Measurements from ENCODE around the gene CNTRL. TPM values are rescaled to one million over a fixed set of nuclear protein-coding genes. Genes with fewer than 3 reads are reported as not detected.

CNTRL gene
- total and polyA plus RNA-seq, 4 donors = 1.6 to 8.7 (median 4.4) TPM

- H3K27ac ChIP-seq (ENCODE audit: low read depth in 1 of 2, low read length in 2 of 2) = no peak overlapping the region
- H3K9ac ChIP-seq (ENCODE audit: low read depth in 1 of 2, low read length in 2 of 2) = no peak overlapping the region
- DNase-seq (ENCODE audit: low spot score) = no peak
- no peaks in the 10 kb centered on the region for H3K4me1 ChIP-seq (ENCODE audit: control insufficient read depth in 4 of 4, insufficient read depth in 4 of 4, low read length in 3 of 4)
- 84% methylated on average over 3 of the region's 3 CpGs for WGBS
- H3K27me3 ChIP-seq (ENCODE audit: control insufficient read depth in 4 of 4, insufficient read depth in 4 of 4, low read length in 3 of 4) = no peaks in the 10 kb centered on the region
- no peak overlapping the region for H3K4me3 ChIP-seq (ENCODE audit: low read depth in 1 of 3, low read length in 3 of 3)
- no peak for TF ChIP-seq GABPA (IDR thresholded peaks at IDR 0.05 in 1 of 2, conservative IDR thresholded peaks at IDR 0.05 in 1 of 2)
- TF ChIP-seq HNF4G (IDR thresholded peaks at IDR 0.05) = no peak
- no peak for TF ChIP-seq HNF4A (conservative IDR thresholded peaks at IDR 0.05)
- no peak for TF ChIP-seq YY1 (IDR thresholded peaks at IDR 0.05)
- no peak for TF ChIP-seq SP1 (IDR thresholded peaks at IDR 0.05)
- no peak for TF ChIP-seq ZBTB33 (IDR thresholded peaks at IDR 0.05)
- TF ChIP-seq RXRA (IDR thresholded peaks at IDR 0.05) = no peak
- TF ChIP-seq NR2F2 (IDR thresholded peaks at IDR 0.05) = no peak
- TF ChIP-seq JUND (IDR thresholded peaks at IDR 0.05) = no peak
- no peak for TF ChIP-seq EGR1 (IDR thresholded peaks at IDR 0.05; ENCODE audit: low read depth in 2 of 2)
- TF ChIP-seq ATF3 (IDR thresholded peaks at IDR 0.05) = no peak
- no peak for TF ChIP-seq REST (IDR thresholded peaks at IDR 0.05)
- no peak for TF ChIP-seq RAD21 (IDR thresholded peaks at IDR 0.05)
- no peak for TF ChIP-seq MAX (IDR thresholded peaks at IDR 0.05)
- no peak for TF ChIP-seq FOXA2 (IDR thresholded peaks at IDR 0.05)
- H3K9me3 ChIP-seq (ENCODE audit: control insufficient read depth in 4 of 4, low read length in 3 of 4) = no peaks in the 10 kb centered on the region
- H3K36me3 ChIP-seq (ENCODE audit: control insufficient read depth in 4 of 4, insufficient read depth in 3 of 4, low read depth in 1 of 4, low read length in 3 of 4) = no peaks in the 10 kb centered on the region
These were observed 141.6 kb downstream of the CNTRL start for GRCh38 chr9:121216271-121216805.

- no peak overlapping the region for H3K4me3 ChIP-seq (ENCODE audit: low read depth in 1 of 3, low read length in 3 of 3)
- H3K36me3 ChIP-seq (ENCODE audit: control insufficient read depth in 4 of 4, insufficient read depth in 3 of 4, low read depth in 1 of 4, low read length in 3 of 4) = no peaks in the 10 kb centered on the region
- DNase-seq (ENCODE audit: low spot score) = no peak
- no peaks in the 10 kb centered on the region for H3K9me3 ChIP-seq (ENCODE audit: control insufficient read depth in 4 of 4, low read length in 3 of 4)
- TF ChIP-seq FOXA1 (IDR thresholded peaks at IDR 0.05) = no peak
- TF ChIP-seq REST (IDR thresholded peaks at IDR 0.05) = no peak
- H3K4me1 ChIP-seq (ENCODE audit: control insufficient read depth in 4 of 4, insufficient read depth in 4 of 4, low read length in 3 of 4) = no peaks in the 10 kb centered on the region
- H3K27me3 ChIP-seq (ENCODE audit: control insufficient read depth in 4 of 4, insufficient read depth in 4 of 4, low read length in 3 of 4) = no peaks in the 10 kb centered on the region
- no peak overlapping the region for H3K27ac ChIP-seq (ENCODE audit: low read depth in 1 of 2, low read length in 2 of 2)
- no peak overlapping the region for H3K9ac ChIP-seq (ENCODE audit: low read depth in 1 of 2, low read length in 2 of 2)
- WGBS = 96% methylated on average over 4 of the region's 4 CpGs
These were observed 143.0 kb downstream of the CNTRL start for GRCh38 chr9:121217609-121218292.

Measured in liver (tissue), 9 donors.